ENCODE results near the gene CHRNA4.

DNA sequence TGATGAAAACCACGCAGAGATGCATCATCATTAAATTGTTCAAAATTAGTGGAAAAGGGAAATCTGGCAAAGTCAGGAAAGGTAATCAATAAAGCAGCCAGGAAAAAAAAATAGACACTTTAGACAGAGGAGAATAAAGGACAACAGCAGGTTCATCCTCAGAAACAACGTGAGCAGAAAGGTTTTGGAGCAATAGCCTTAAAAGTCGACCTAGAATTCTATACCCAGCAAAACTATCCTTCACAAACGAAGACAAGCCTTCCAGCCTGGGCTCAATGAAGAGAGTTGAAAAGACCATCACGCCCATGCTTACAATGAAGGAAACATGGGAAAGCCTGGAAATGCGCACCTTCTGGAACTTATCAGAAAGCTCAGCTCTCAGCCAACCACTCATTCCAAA, 24.7 kb upstream of the CHRNA4 start:
- TF ChIP-seq, protein P1, sequence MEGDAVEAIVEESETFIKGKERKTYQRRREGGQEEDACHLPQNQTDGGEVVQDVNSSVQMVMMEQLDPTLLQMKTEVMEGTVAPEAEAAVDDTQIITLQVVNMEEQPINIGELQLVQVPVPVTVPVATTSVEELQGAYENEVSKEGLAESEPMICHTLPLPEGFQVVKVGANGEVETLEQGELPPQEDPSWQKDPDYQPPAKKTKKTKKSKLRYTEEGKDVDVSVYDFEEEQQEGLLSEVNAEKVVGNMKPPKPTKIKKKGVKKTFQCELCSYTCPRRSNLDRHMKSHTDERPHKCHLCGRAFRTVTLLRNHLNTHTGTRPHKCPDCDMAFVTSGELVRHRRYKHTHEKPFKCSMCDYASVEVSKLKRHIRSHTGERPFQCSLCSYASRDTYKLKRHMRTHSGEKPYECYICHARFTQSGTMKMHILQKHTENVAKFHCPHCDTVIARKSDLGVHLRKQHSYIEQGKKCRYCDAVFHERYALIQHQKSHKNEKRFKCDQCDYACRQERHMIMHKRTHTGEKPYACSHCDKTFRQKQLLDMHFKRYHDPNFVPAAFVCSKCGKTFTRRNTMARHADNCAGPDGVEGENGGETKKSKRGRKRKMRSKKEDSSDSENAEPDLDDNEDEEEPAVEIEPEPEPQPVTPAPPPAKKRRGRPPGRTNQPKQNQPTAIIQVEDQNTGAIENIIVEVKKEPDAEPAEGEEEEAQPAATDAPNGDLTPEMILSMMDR (conservative IDR thresholded peaks at IDR 0.05; ENCODE audit: low read depth, low read length): no peak
- TF ChIP-seq RAD21 (IDR thresholded peaks at IDR 0.05; ENCODE audit: low read length): no peak
- no peak for TF ChIP-seq SMC3 (IDR thresholded peaks at IDR 0.05; ENCODE audit: low read depth, low read length)
- no peak for TF ChIP-seq POLR2A (IDR thresholded peaks at IDR 0.05; ENCODE audit: low read depth, low read length)
